ENCODE measurements around the gene TMPRSS11E.
A peak's percentile ranks its signal among the peaks of the same experiment; 100 is the strongest.
"Not testable (repeated sequence)": the region's sequence is repeated elsewhere in the genome, so short reads cannot be mapped to it uniquely, and the experiment has no call there.

Gene TMPRSS11E

GRCh38 chr4:68476191-68476590 lies 28.9 kb downstream of the TMPRSS11E start:
- TF ChIP-seq CTCF (IDR thresholded peaks at IDR 0.05; ENCODE audit: low read length, missing control alignments), result no peak
- H3K4me3 ChIP-seq (replicated peaks; ENCODE audit: low read depth, low read length), result no peak overlapping the region
- no peak for DNase-seq (ENCODE audit: low read depth)

GRCh38 chr4:68489338-68489737 lies 42.1 kb downstream of the TMPRSS11E start:
- no peak for TF ChIP-seq CTCF (IDR thresholded peaks at IDR 0.05; ENCODE audit: low read length, missing control alignments)
- no peak for DNase-seq (ENCODE audit: low read depth)

GRCh38 chr4:68490826-68491457 lies 43.7 kb downstream of the TMPRSS11E start:
- peak; percentile 21 for DNase-seq (ENCODE audit: low read depth)
- no peak for TF ChIP-seq CTCF (IDR thresholded peaks at IDR 0.05; ENCODE audit: low read length, missing control alignments)
- H3K4me3 ChIP-seq (replicated peaks; ENCODE audit: low read depth, low read length), result no peak overlapping the region

More at GRCh38 chr4:68489338-68489737, 42.1 kb downstream of the TMPRSS11E start:
- no peak overlapping the region for H3K4me3 ChIP-seq (replicated peaks; ENCODE audit: low read depth, low read length)

- no peak overlapping the region for H3K4me3 ChIP-seq (replicated peaks; ENCODE audit: low read depth, low read length)
- TF ChIP-seq CTCF (IDR thresholded peaks at IDR 0.05; ENCODE audit: low read length, missing control alignments), result no peak
- no peak for DNase-seq (ENCODE audit: low read depth)
These were observed 47.4 kb downstream of the TMPRSS11E start for GRCh38 chr4:68494688-68495087.

GRCh38 chr4:68498413-68499007 lies 51.2 kb downstream of the TMPRSS11E start:
- no peak overlapping the region for H3K4me3 ChIP-seq (replicated peaks; ENCODE audit: low read depth, low read length)
- peak; percentile 90 for TF ChIP-seq CTCF (IDR thresholded peaks at IDR 0.05; ENCODE audit: low read length, missing control alignments)
- DNase-seq (ENCODE audit: low read depth), result peak; percentile 76

- TF ChIP-seq CTCF (IDR thresholded peaks at IDR 0.05; ENCODE audit: low read length, missing control alignments), result no peak
- no peak overlapping the region for H3K4me3 ChIP-seq (replicated peaks; ENCODE audit: low read depth, low read length)
- DNase-seq (ENCODE audit: low read depth), result no peak
These were observed 51.8 kb downstream of the TMPRSS11E start for GRCh38 chr4:68499021-68499420.

GRCh38 chr4:68503462-68503861 lies 56.2 kb downstream of the TMPRSS11E start:
- not testable (repeated sequence) for H3K4me3 ChIP-seq (replicated peaks; ENCODE audit: low read depth, low read length); DNase-seq (ENCODE audit: low read depth)

- not testable (repeated sequence) for H3K4me3 ChIP-seq (replicated peaks; ENCODE audit: low read depth, low read length); DNase-seq (ENCODE audit: low read depth)
These were observed 57.6 kb downstream of the TMPRSS11E start for GRCh38 chr4:68504836-68505235.

GRCh38 chr4:68505452-68505851 lies 58.2 kb downstream of the TMPRSS11E start:
- not testable (repeated sequence) for H3K4me3 ChIP-seq (replicated peaks; ENCODE audit: low read depth, low read length); DNase-seq (ENCODE audit: low read depth)
